Renal pelvis (tissue), 4 donors: ENCODE data around the gene PSMA7. TPM values are rescaled to one million over a fixed set of nuclear protein-coding genes. Genes with fewer than 3 reads are reported as not detected.
"Not testable (repeated sequence)": the region's sequence is repeated elsewhere in the genome, so short reads cannot be mapped to it uniquely, and the experiment has no call there.

Source experiments
- DNase-seq: peaks from one replicate; pipeline ENCODE4 v3.0.0-alpha.2; 2013
- polyA plus RNA-seq, 3 donors: library from polyadenylated mRNA; unstranded; fragments of 120-200 nt; gene quantifications; one replicate each; pipeline ENCODE4 v1.2.1, GENCODE V29; 2013; ENCODE audit not compliant: insufficient read length in 3 of 3

PSMA7 gene
- polyA plus RNA-seq, 3 donors = 186 to 220 (median 197) TPM

- no peak for DNase-seq
Observed at GRCh38 chr20:62122654-62123449, 20.3 kb downstream of the PSMA7 start.

DNA sequence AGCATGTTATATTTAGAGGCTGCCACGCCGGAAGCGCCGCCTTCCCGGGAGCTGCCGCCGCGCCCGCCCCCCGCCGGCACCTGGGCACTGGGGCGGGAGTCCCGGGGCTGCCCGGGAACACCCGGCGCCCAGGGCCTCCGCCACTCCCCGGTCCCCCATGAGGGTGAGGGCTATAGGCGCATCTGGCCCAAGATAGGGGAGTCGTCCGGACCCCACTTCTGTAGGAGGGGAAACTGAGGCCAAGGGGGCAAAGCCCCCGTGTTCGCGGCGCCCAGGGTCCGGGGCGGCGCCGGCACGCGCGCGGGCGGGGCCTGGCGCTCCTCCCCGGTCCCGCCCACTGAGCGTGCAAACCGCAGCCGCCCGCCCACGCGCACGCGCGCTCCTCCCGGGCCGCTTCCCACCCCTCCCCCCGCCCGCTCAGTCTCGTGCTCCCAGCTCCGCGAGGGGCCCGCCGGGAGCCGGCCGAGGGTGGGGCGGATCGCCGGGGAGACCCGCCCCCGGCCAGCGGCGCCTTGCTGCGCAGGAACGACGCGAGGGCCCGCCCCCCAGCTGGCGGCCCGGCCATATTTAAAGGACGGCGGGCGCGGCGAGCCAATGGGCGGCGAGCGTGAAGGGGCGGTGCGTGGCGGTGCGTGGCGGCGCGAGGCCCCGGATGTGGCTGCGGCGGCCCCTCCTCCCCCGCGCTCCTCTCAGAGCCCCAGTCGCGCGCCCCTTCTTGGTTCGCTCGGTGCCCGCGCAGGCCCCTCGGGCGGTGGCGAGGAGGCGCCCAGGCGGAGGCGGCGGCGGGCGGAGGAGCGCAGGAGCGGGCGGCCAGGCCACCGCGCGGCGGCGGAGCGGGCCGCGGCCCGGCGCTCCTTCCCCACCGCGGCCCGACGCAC is 21.2 kb downstream of the PSMA7 start, which contains the start of gene LSM14B:
Gene LSM14B, plus strand, starts transcription at position 700 of the 878 bp plus-strand sequence. CDS start 192 bp downstream, outside the sequence.
- peak; percentile 98 for DNase-seq

DNA sequence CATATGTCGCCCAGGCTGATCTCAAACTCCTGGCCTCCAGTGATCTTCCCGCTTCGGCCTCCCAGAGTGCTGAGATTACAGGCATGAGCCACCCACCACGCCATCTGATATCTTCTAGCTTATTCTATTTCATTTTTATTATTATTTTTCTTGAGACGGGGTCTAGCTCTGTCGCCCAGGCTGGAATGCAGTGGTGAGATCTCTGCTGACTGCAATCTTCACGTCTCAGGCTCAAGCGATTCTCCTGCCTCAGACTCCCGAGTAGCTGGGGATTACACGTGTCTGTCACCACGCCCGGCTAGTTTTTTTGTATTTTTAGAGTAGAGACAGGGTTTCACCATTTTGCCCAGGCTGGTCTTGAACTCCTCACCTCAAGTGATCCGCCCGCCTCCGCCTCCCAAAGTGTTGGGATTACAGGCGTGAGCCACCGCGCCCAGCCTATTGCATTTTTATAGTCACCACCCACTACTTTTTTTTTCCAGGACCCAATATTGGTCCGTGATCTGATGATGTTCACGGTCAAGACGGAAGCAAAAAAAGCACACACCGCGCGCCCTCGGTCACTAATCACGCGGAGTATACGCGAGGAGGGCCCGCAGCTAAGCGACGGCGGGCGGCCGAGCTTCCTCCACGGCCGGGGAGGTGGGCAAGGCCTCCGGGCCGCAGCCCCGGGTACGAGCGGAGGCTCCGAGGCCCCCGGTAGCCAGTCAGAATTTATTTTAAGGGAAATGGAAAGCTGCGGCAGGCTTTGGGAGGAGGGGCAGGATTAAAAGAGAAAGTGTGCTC is 22.0 kb downstream of the PSMA7 start:
- no peak for DNase-seq

DNA sequence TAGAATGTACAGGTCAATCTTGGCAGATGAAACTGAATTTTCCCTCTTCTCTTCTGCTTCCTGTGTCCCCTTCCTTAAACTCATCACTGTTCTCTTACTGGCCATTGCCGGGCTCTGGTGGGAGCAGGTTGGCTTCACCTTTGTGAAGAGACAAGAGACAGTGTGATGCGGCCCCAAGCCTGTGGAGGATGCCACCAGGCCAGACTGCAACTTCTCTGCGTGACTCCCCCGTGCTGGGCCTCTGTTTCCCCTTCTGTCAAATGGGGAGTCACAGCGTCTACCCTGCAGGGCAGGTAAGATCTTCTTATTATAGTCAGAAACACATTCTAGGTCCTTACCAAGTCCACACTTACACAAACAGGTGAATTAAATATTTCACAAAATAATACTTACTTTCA is 22.8 kb downstream of the PSMA7 start:
- DNase-seq = no peak

- DNase-seq = no peak
Observed at GRCh38 chr20:62119591-62120364, 23.4 kb downstream of the PSMA7 start.

DNA sequence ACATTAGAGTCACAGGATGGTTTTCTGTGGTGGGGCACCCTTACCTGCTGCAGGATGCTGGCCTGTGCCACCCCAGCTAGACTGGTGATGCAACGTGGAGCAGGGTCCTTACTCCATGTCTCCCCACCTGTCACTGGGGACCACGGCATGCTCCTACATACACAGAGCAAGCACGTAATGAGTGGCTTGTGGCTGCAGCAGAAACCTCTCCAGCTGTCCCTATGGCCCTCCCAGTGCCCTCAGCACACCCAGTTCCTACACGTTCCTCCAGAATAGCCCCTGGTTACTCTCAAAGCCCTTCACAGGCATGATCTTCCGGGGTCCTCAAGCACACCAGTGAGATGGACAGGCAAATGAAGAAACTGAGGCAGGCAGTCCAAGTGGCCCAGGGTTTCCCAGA is 24.1 kb downstream of the PSMA7 start:
- no peak for DNase-seq

- no peak for DNase-seq
Observed at GRCh38 chr20:62118113-62119043, 24.8 kb downstream of the PSMA7 start.

- DNase-seq = no peak
Observed at GRCh38 chr20:62117658-62118057, 25.5 kb downstream of the PSMA7 start.

DNA sequence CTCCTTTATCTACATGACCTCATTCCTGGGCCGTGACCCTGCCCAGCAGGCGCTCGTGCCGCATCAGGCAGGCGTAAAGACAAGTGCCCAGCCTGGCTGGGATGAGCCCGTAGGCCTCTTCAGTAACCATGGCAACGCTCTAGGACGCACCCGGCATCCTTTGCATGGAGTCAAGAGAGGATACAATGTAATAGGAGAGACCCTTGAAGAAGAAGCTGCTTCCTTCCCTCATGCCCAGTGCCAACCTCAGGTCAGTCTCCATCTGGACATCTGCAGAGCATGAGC is 25.9 kb downstream of the PSMA7 start:
- DNase-seq = no peak

DNA sequence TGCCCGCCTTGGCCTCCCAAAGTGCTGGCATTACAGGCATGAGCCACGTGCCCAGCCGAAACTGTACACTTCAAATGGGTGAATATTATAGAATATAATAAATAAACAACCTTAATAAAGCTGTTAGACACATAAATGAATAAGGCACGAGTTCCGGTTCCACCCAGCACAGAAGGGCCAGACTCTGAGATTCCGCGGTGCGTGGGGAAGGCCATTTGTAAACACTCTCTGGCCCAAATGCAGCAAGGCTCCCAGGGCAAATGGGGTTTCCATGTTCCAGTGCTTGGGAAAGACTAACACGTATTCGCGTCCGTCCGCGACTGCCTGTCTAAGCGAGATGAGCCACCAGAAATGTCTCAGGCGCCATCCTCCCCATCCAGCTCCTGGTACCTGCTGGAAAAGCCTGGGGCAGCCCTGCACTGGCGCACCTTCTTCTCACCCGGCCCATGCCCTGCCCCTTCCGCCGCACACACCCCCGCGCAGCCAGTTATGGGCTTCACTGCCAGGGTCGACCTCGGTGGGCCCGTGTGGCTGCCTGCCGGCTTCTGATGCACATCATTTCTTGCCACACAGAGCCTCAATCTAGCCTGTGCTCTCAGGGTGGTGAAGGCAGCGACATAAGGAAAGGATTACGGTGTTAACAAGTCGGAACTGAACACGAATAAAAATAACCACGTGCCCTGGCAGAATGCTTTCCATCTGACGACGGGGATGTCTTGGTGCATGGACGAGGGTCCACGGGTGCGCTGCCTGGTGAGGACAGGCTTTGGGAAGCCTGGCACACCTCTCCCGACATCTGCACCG is 26.4 kb downstream of the PSMA7 start:
- DNase-seq = no peak

DNA sequence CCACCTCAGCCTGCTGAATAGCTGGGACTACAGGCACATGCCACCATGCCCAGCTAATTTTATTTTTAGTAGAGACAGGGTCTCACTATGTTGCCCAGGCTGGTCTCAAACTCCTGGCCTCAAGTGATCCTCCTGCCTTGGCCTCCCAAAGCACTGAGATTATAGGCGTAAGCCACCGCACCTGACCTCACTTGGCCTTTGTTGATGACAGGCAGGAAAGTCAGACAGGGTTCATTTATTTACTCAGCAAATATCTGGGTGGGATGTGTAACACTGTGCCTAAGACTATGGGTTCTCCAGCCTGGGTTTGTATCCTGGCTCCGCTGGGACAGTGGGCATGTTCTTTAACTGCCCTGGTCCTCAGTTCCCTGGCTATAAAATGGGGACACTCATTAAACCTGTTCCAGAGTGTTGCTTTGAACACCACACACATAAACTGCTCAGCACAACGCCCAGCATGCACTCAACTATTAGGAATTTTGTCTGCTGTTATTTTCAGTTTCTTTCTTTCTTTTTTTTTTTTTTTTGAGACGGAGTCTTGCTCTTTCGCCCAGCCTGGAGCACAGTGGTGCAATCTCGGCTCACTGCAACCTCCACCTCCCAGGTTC is 27.3 kb downstream of the PSMA7 start:
- DNase-seq = not testable (repeated sequence)

DNA sequence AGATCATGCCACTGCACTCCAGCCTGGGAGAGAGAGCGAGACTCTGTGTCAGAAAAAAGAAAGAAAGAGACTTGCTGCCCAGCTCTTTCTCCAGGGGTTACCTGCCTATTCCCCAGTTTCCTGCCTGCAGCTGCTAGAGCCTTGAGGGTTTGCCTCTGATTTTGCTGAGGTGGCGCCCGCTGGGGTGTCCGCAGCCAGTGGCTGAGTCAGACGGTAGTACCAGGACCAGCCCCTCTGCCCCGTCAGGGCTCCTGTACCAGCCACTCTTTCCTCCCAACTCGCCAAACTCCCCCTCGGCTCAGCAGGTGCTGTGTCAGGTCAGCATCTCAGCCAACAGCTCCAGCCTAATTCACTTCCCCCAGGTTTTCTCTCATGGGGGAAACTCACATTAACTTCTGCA is 28.3 kb downstream of the PSMA7 start:
- no peak for DNase-seq

DNA sequence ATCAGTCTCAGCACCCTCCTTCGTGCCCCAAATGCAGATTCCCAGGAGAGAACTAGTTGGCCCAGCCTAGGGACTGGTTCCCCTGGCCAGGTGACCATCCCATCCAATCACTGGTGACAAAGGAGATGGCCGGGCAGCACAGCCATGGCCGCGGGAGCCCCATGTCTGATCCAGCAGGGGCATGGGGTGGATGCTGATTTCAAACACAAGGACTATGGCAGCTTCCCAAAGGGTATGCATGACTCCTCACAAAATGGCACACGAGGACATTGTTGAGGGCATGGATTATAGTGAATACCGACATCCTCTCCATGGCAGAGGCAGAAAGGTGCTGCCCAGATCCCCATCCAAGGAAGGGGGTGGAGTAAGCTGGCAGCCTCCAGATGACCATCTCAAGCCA is 30.8 kb downstream of the PSMA7 start:
- no peak for DNase-seq

- DNase-seq = no peak
Observed at GRCh38 chr20:62111148-62111547, 32.0 kb downstream of the PSMA7 start.

DNA sequence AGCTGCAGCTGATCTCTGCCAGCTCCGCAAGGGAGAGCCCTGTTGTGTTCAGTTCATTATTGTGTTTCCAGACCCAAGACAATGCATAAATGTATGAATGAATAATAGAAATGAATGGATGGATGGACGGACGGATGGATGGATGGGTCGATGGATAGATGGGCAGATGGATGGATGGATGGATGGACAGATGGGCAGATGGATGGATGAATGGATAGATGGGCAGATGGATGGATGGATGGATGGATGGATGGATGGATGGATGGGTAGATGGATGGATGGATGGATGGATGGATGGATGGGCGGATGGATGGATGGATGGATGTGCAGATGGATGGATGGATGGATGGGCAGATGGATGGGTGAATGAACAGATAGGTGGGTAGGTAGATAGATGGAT is 37.6 kb downstream of the PSMA7 start:
- no peak for DNase-seq

DNA sequence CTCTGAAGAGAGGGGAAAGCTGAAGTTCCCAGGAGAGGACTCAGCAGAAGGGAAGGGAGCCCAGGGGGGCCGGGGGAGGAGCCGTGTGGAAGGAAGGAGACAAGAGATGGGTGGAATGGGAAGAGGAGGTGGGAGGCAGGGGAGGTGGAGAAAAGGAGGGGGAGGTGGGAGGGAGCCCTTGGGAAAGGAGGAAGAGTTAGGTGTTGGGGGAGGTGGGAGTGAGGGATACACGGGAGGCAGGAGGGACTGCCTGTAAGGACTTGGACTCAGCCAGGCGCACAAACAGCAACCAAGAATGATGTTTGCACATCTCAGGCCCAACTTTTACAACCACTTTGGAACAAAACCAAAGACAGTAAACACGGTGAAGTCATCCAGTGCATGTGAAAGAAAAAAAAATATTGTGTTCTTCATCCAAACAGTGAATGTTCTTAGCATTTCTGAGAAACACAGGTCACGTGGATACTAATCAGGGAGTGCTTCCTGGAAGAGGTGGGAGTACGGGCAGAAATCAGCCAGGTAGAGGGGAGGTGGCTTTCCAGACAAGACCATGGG is 38.3 kb downstream of the PSMA7 start:
- DNase-seq = no peak

GRCh38 chr20:62104234-62104789 is 38.9 kb downstream of the PSMA7 start:
- no peak for DNase-seq

GRCh38 chr20:62103508-62104233 is 39.5 kb downstream of the PSMA7 start:
- no peak for DNase-seq
